Kidney (tissue), 14 donors: ENCODE data around the gene MLLT6. TPM values are rescaled to one million over a fixed set of nuclear protein-coding genes. Genes with fewer than 3 reads are reported as not detected.
A peak's percentile ranks its signal among the peaks of the same experiment; 100 is the strongest.

Source experiments
- DNase-seq, 5 donors: peaks; one replicate each; pipeline ENCODE4 v3.0.0-alpha.2; 2013 to 2020
- FAIRE-seq: peaks from 2 replicates; lab custom pipeline; 2012; peaks lifted over from hg19 to GRCh38; lab: Jason Lieb, UNC
- H3K27ac ChIP-seq, 2 donors: one replicate each; pipeline ENCODE4 v1.7.0; 2013; ENCODE audit warnings: low read depth in 2 of 2, low read length in 2 of 2, inconsistent platforms in 1 of 2
- H3K27me3 ChIP-seq: one replicate; pipeline ENCODE4 v1.7.1; 2013; ENCODE audit warnings: low read length, inconsistent platforms; ENCODE audit not compliant: control insufficient read depth, insufficient read depth
- H3K36me3 ChIP-seq, 3 donors: one replicate each; pipeline versions ENCODE4 v1.7.0 to v1.7.1; 2013; ENCODE audit warnings: low read length in 3 of 3, control low read depth in 1 of 3, inconsistent platforms in 1 of 3; ENCODE audit not compliant: insufficient read depth in 3 of 3, control insufficient read depth in 2 of 3
- H3K4me1 ChIP-seq, 3 donors: one replicate each; pipeline versions ENCODE4 v1.7.0 to v1.7.1; 2013; ENCODE audit warnings: low read length in 3 of 3, inconsistent platforms in 1 of 3, low read depth in 1 of 3; ENCODE audit not compliant: control insufficient read depth in 2 of 3, insufficient read depth in 2 of 3
- H3K4me3 ChIP-seq, 3 donors: one replicate each; pipeline versions ENCODE4 v1.7.0 to v1.8.1; 2013; ENCODE audit warnings: low read length in 3 of 3, control low read depth in 1 of 3, inconsistent platforms in 1 of 3
- H3K9ac ChIP-seq, 3 donors: one replicate each; pipeline versions ENCODE4 v1.7.0 to v1.7.1; 2013; ENCODE audit warnings: low read length in 3 of 3, control low read depth in 1 of 3, inconsistent platforms in 1 of 3
- H3K9me3 ChIP-seq, 3 donors: one replicate each; pipeline versions ENCODE4 v1.7.0 to v1.7.1; 2013; ENCODE audit warnings: low read length in 3 of 3, control low read depth in 1 of 3, inconsistent platforms in 1 of 3; ENCODE audit not compliant: control insufficient read depth in 2 of 3, insufficient read depth in 1 of 3
- intact Hi-C: fragments of 100-400 bp; cut with DNase I; formaldehyde crosslinking; loops from one replicate; pipeline ENCODE4 v1.11.1; 2022
- polyA plus RNA-seq: library from polyadenylated mRNA; stranded (reverse); fragments of 350-450 nt; fragmentation: Illumina TruSeq; extraction: RNeasy Lipid Tissue Mini Kit (QIAGEN cat#74804); gene quantifications from one replicate; pipeline ENCODE4 v1.2.3, GENCODE V29; 2014; ENCODE audit warnings: low read depth, low replicate concordance; ENCODE audit not compliant: insufficient read depth
- total RNA-seq: library from RNA; stranded (reverse); fragmentation: NEBNext Ultra II Directional; extraction: Animal tissue kit (Norgen Biotek cat#: 25700); gene quantifications from one replicate; pipeline ENCODE4 v1.2.1, GENCODE V29; 2021
- TF ChIP-seq, protein P1 (sequence below): IDR thresholded peaks from 3 replicates; pipeline ENCODE4 v1.5.1; 2012; ENCODE audit warnings: mild to moderate bottlenecking, moderate library complexity, borderline replicate concordance; ENCODE audit not compliant: insufficient read depth; ENCODE audit errors: extremely low read depth
- donor health status: control.
- donor health status: control.
- donor health status: control.
- donor health status: control.
- donor health status: control.
- donor health status: DM: yes; HTN: yes; CAD: no.
- donor health status: Normal renal cell carcinoma (clear cell type).

Gene MLLT6
- total and polyA plus RNA-seq, 2 donors from 2014 or later, result 34.3 to 199 TPM

DNA sequence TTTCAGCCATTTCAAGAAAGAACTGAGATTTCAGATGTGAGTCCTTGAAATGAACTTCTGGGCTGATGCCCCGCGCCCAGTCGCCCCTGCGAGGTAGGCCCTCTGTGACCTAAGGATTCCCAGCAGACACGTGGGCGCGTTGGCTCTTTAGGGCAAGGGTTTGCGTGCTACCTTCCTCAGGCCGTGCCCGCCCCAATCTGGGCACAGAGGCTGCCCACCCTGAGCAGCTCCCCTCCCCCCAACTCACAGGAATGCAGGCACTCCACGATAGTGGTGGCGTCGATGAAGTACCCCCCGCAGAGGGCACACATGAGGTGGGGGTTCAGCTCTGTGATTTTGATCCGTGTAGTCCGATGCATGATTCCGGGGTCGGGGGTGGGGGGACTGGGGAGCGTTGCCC, 35.0 kb downstream of the MLLT6 start:
- Histone ChIP-seq H3K36me3 (peaks cover 0 to 35% (median 19%) of the 10 kb centered on the region in 3 donors), H3K27me3 (no peaks in the 10 kb centered on the region), H3K9me3 (no peaks in the 10 kb centered on the region), H3K4me3 (no peak overlapping the region), H3K27ac (no peak overlapping the region), H3K9ac (no peak overlapping the region), H3K4me1 (peaks cover 0 to 24% (median 20%) of the 10 kb centered on the region in 3 donors)
- intact Hi-C loops, result no loop called here
- no peak for FAIRE-seq
- TF ChIP-seq, protein P1, sequence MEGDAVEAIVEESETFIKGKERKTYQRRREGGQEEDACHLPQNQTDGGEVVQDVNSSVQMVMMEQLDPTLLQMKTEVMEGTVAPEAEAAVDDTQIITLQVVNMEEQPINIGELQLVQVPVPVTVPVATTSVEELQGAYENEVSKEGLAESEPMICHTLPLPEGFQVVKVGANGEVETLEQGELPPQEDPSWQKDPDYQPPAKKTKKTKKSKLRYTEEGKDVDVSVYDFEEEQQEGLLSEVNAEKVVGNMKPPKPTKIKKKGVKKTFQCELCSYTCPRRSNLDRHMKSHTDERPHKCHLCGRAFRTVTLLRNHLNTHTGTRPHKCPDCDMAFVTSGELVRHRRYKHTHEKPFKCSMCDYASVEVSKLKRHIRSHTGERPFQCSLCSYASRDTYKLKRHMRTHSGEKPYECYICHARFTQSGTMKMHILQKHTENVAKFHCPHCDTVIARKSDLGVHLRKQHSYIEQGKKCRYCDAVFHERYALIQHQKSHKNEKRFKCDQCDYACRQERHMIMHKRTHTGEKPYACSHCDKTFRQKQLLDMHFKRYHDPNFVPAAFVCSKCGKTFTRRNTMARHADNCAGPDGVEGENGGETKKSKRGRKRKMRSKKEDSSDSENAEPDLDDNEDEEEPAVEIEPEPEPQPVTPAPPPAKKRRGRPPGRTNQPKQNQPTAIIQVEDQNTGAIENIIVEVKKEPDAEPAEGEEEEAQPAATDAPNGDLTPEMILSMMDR, result no peak
- peak in 1 of 5 donors; percentile 55 for DNase-seq

GRCh38 chr17:38740806-38741205, 35.7 kb downstream of the MLLT6 start:
- Histone ChIP-seq H3K27ac (no peak overlapping the region), H3K9ac (no peak overlapping the region), H3K36me3 (peaks cover 0 to 30% (median 19%) of the 10 kb centered on the region in 3 donors), H3K4me1 (peaks cover 0 to 23% (median 20%) of the 10 kb centered on the region in 3 donors), H3K9me3 (no peaks in the 10 kb centered on the region), H3K4me3 (no peak overlapping the region), H3K27me3 (no peaks in the 10 kb centered on the region)
- intact Hi-C loops, result no loop called here
- FAIRE-seq (no peak), DNase-seq (no peak)
- TF ChIP-seq, protein P1, result no peak

GRCh38 chr17:38741461-38741860, 36.4 kb downstream of the MLLT6 start:
- FAIRE-seq (no peak), DNase-seq (no peak)
- Histone ChIP-seq H3K27ac (peak overlapping the region in 1 of 2 donors; percentile 74), H3K9ac (no peak overlapping the region), H3K4me3 (no peak overlapping the region), H3K27me3 (no peaks in the 10 kb centered on the region), H3K36me3 (peaks cover 0 to 28% (median 19%) of the 10 kb centered on the region in 3 donors), H3K9me3 (no peaks in the 10 kb centered on the region), H3K4me1 (peaks cover 0 to 29% (median 21%) of the 10 kb centered on the region in 3 donors)
- intact Hi-C loops, result no loop called here
- TF ChIP-seq, protein P1, result no peak
